Measurements from ENCODE around the gene CD200R1. TPM values are rescaled to one million over a fixed set of nuclear protein-coding genes. Genes with fewer than 3 reads are reported as not detected.
"Not testable (repeated sequence)": the region's sequence is repeated elsewhere in the genome, so short reads cannot be mapped to it uniquely, and the experiment has no call there.

Gene CD200R1
- total RNA-seq, 4 donors from 2014 or later = 2.9 to 9.6 (median 4.3) TPM

- H3K27ac ChIP-seq = no peak overlapping the region
- TF ChIP-seq POLR2A (IDR thresholded peaks at IDR 0.05) (no peak), CTCF (IDR thresholded peaks at IDR 0.05) (no peak)
- intact Hi-C loops (cut with DNase I) = no loop called here
- 79 to 93% methylated on average over 2 of the region's 2 CpGs for WGBS, 2 donors
- no peaks in the 10 kb centered on the region for H3K27me3 ChIP-seq
- no peak for DNase-seq
- H3K36me3 ChIP-seq = peaks cover 0 to 4% (median 0%) of the 10 kb centered on the region in 3 donors
- no peak overlapping the region for H3K4me3 ChIP-seq
- H3K9me3 ChIP-seq = no peaks in the 10 kb centered on the region
- H3K4me1 ChIP-seq = no peaks in the 10 kb centered on the region
These were observed 49.3 kb downstream of the CD200R1 start for GRCh38 chr3:112925560-112925959.

GRCh38 chr3:112919541-112919940 is 55.4 kb downstream of the CD200R1 start:
- intact Hi-C loops (cut with DNase I); H3K27ac ChIP-seq; DNase-seq; H3K36me3 ChIP-seq; H3K27me3 ChIP-seq; H3K4me3 ChIP-seq; H3K4me1 ChIP-seq: not testable (repeated sequence)
- peaks cover 0 to 16% (median 0%) of the 10 kb centered on the region in 3 donors for H3K9me3 ChIP-seq
- WGBS, 2 donors = 78 to 84% methylated on average over 5 of the region's 5 CpGs

- Histone ChIP-seq H3K4me1 (no peaks in the 10 kb centered on the region), H3K4me3 (no peak overlapping the region), H3K27me3 (no peaks in the 10 kb centered on the region), H3K36me3 (no peaks in the 10 kb centered on the region), H3K9me3 (peaks cover 0 to 7% (median 0%) of the 10 kb centered on the region in 3 donors), H3K27ac (no peak overlapping the region)
- DNase-seq = no peak
- TF ChIP-seq POLR2A (IDR thresholded peaks at IDR 0.05) = no peak
- intact Hi-C loops (cut with DNase I) = no loop called here
These were observed 66.7 kb downstream of the CD200R1 start for GRCh38 chr3:112908252-112908651.

GRCh38 chr3:112904786-112905185 is 70.1 kb downstream of the CD200R1 start:
- TF ChIP-seq CTCF (IDR thresholded peaks at IDR 0.05) = no peak
- no peak for TF ChIP-seq POLR2A (IDR thresholded peaks at IDR 0.05)
- no peaks in the 10 kb centered on the region for H3K27me3 ChIP-seq
- no peak for DNase-seq
- no peak overlapping the region for H3K27ac ChIP-seq
- H3K4me1 ChIP-seq = no peaks in the 10 kb centered on the region
- no peak overlapping the region for H3K4me3 ChIP-seq
- peaks cover 0 to 10% (median 0%) of the 10 kb centered on the region in 3 donors for H3K9me3 ChIP-seq
- no peaks in the 10 kb centered on the region for H3K36me3 ChIP-seq
- intact Hi-C loops (cut with DNase I) = no loop called here
- WGBS, 2 donors = 72 to 82% methylated on average over 8 of the region's 8 CpGs

GRCh38 chr3:112900113-112900512 is 74.8 kb downstream of the CD200R1 start:
- Histone ChIP-seq H3K36me3 (no peaks in the 10 kb centered on the region), H3K27me3 (no peaks in the 10 kb centered on the region), H3K4me1 (no peaks in the 10 kb centered on the region), H3K4me3 (no peak overlapping the region), H3K27ac (no peak overlapping the region), H3K9me3 (peaks cover 0 to 10% (median 0%) of the 10 kb centered on the region in 3 donors)
- TF ChIP-seq POLR2A (IDR thresholded peaks at IDR 0.05) = no peak
- no peak for TF ChIP-seq CTCF (IDR thresholded peaks at IDR 0.05)
- WGBS, 2 donors = 62 to 80% methylated on average over 3 of the region's 3 CpGs
- DNase-seq = no peak
- intact Hi-C loops (cut with DNase I) = no loop called here

- WGBS, 2 donors = 88 to 94% methylated on average over 1 of the region's 1 CpG
These were observed 77.1 kb downstream of the CD200R1 start for GRCh38 chr3:112897791-112898190.

More at GRCh38 chr3:112897791-112898190, 77.1 kb downstream of the CD200R1 start:
- Histone ChIP-seq H3K4me1 (no peaks in the 10 kb centered on the region), H3K9me3 (no peaks in the 10 kb centered on the region), H3K4me3 (no peak overlapping the region), H3K36me3 (no peaks in the 10 kb centered on the region), H3K27ac (no peak overlapping the region), H3K27me3 (no peaks in the 10 kb centered on the region)
- TF ChIP-seq CTCF (IDR thresholded peaks at IDR 0.05) (no peak), POLR2A (IDR thresholded peaks at IDR 0.05) (no peak)
- intact Hi-C loops (cut with DNase I) = no loop called here
- DNase-seq = no peak
